SK-N-MC (cell line): Measurements from ENCODE around the gene ZNF521.

ENCODE experiments used
- EZH2 ChIP-seq: fragments of 200-600 bp; sonication (generic); IDR thresholded peaks from one replicate; pipeline ENCODE4 v1.6.1; 2017; ENCODE audit warnings: antibody characterized with exemption
- POLR2AphosphoS5 ChIP-seq: IDR thresholded peaks from 2 replicates; pipeline ENCODE4 v1.6.1; 2012; ENCODE audit warnings: mild to moderate bottlenecking, low read depth, low read length, borderline replicate concordance

- TF ChIP-seq EZH2 (no peak), POLR2AphosphoS5 (no peak)
Measured at GRCh38 chr18:25332002-25332401, 20.0 kb downstream of the ZNF521 start.
